ENCODE measurements around the gene ZNF778. TPM values are rescaled to one million over a fixed set of nuclear protein-coding genes. Genes with fewer than 3 reads are reported as not detected.

The ZNF778 gene
- total RNA-seq, 1 donor from 2014 or later, result 11.7 TPM

GRCh38 chr16:89193576-89194293 is 23.8 kb upstream of the ZNF778 start:
- DNase-seq (ENCODE audit: low spot score), result no peak

- no peak for DNase-seq (ENCODE audit: low spot score)
Measured at GRCh38 chr16:89194340-89195311, 22.9 kb upstream of the ZNF778 start.

GRCh38 chr16:89195521-89196171 is 21.9 kb upstream of the ZNF778 start:
- no peak for DNase-seq (ENCODE audit: low spot score)

- DNase-seq (ENCODE audit: low spot score), result no peak
Measured at GRCh38 chr16:89197033-89197632, 20.4 kb upstream of the ZNF778 start.

GRCh38 chr16:89197633-89198416 is 19.7 kb upstream of the ZNF778 start:
- DNase-seq (ENCODE audit: low spot score), result no peak

- no peak for DNase-seq (ENCODE audit: low spot score)
Measured at GRCh38 chr16:89198417-89199240, 18.9 kb upstream of the ZNF778 start.

- no peak for DNase-seq (ENCODE audit: low spot score)
Measured at GRCh38 chr16:89199241-89200123, 18.0 kb upstream of the ZNF778 start.

GRCh38 chr16:89200124-89200849 is 17.2 kb upstream of the ZNF778 start, which contains the start of gene SLC22A31:
Gene SLC22A31, minus strand, starts transcription at chr16:89200537. Its CDS starts 36 bp downstream, at chr16:89200501.
- DNase-seq (ENCODE audit: low spot score), result no peak

GRCh38 chr16:89200850-89201411 is 16.6 kb upstream of the ZNF778 start:
- no peak for DNase-seq (ENCODE audit: low spot score)

- no peak for DNase-seq (ENCODE audit: low spot score)
Measured at GRCh38 chr16:89201439-89202377, 15.8 kb upstream of the ZNF778 start.

GRCh38 chr16:89202422-89203215 is 14.9 kb upstream of the ZNF778 start:
- no peak for DNase-seq (ENCODE audit: low spot score)

GRCh38 chr16:89207993-89208392 is 9.5 kb upstream of the ZNF778 start:
- DNase-seq (ENCODE audit: low spot score), result no peak

GRCh38 chr16:89209522-89210044 is 7.9 kb upstream of the ZNF778 start:
- no peak for DNase-seq (ENCODE audit: low spot score)

GRCh38 chr16:89210165-89210903 is 7.2 kb upstream of the ZNF778 start:
- DNase-seq (ENCODE audit: low spot score), result no peak
